ENCODE measurements around the gene USP47. TPM values are rescaled to one million over a fixed set of nuclear protein-coding genes. Genes with fewer than 3 reads are reported as not detected.

The USP47 gene
- total RNA-seq, 1 experiment from 2014 or later, result 45.9 TPM

DNA sequence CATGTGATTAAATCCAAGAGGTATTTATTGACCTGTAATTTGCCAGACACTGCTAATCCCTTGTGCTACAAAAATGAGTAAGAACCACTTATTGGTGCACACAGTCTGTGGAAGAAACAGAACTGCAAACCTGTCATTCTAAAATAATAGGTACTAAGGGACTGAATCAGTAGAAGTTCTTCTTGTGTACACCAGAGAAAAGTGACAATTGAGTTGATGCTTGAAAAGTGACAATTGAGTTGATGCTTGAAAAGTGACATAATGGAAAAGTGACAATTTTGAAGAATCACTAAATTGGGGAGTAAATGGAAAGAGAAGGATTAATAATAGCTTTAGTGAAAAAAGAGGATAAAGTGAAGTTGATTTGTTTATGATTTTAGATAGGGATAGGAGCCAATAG lies 110.3 kb downstream of the USP47 start:
- POLR2A ChIA-PET (ENCODE audit: low non-redundant PET), result no interaction called here
- H3K9me3 ChIP-seq (ENCODE audit: low read depth, low read length, poor library complexity, severe bottlenecking), result no peaks in the 10 kb centered on the region
- intact Hi-C loops (cut with micrococcal nuclease; ENCODE audit: unreplicated experiment), result no loop called here
- H3K27me3 ChIP-seq (replicated peaks; ENCODE audit: insufficient read depth, low read depth, low read length, poor library complexity), result no peaks in the 10 kb centered on the region
- BruUV-seq (replicated peaks), result no TSS peak
- no peak for DNase-seq (ENCODE audit: low spot score)
- peaks cover 43% of the 10 kb centered on the region for H3K36me3 ChIP-seq (ENCODE audit: insufficient read depth, low read length, poor library complexity, severe bottlenecking)
- TF ChIP-seq, protein P1, sequence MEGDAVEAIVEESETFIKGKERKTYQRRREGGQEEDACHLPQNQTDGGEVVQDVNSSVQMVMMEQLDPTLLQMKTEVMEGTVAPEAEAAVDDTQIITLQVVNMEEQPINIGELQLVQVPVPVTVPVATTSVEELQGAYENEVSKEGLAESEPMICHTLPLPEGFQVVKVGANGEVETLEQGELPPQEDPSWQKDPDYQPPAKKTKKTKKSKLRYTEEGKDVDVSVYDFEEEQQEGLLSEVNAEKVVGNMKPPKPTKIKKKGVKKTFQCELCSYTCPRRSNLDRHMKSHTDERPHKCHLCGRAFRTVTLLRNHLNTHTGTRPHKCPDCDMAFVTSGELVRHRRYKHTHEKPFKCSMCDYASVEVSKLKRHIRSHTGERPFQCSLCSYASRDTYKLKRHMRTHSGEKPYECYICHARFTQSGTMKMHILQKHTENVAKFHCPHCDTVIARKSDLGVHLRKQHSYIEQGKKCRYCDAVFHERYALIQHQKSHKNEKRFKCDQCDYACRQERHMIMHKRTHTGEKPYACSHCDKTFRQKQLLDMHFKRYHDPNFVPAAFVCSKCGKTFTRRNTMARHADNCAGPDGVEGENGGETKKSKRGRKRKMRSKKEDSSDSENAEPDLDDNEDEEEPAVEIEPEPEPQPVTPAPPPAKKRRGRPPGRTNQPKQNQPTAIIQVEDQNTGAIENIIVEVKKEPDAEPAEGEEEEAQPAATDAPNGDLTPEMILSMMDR (conservative IDR thresholded peaks at IDR 0.05; ENCODE audit: low read depth, low read length), result no peak
- H3K27ac ChIP-seq (ENCODE audit: low read depth, low read length, poor library complexity, severe bottlenecking), result no peak overlapping the region
- CTCF ChIA-PET, result no interaction called here
- no peak overlapping the region for H3K4me3 ChIP-seq (ENCODE audit: low read depth, low read length, poor library complexity, severe bottlenecking)
- H3K4me1 ChIP-seq (ENCODE audit: insufficient read depth, low read length, poor library complexity, severe bottlenecking), result peaks cover 2% of the 10 kb centered on the region

DNA sequence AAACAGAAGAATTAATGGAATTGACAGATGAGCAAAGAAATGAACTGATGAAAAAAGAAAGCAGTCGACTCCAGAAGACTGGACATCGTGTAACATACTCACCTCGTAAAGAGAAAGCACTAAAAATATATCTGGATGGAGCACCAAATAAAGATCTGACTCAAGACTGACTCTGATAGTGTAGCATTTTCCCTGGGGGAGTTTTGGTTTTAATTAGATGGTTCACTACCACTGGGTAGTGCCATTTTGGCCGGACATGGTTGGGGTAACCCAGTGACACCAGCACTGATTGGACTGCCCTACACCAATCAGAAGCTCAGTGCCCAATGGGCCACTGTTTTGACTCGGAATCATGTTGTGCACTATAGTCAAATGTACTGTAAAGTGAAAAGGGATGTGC lies 114.2 kb downstream of the USP47 start:
- Histone ChIP-seq H3K27me3 (replicated peaks; ENCODE audit: insufficient read depth, low read depth, low read length, poor library complexity) (no peaks in the 10 kb centered on the region), H3K9me3 (ENCODE audit: low read depth, low read length, poor library complexity, severe bottlenecking) (no peaks in the 10 kb centered on the region), H3K4me1 (ENCODE audit: insufficient read depth, low read length, poor library complexity, severe bottlenecking) (no peaks in the 10 kb centered on the region), H3K4me3 (ENCODE audit: low read depth, low read length, poor library complexity, severe bottlenecking) (no peak overlapping the region), H3K36me3 (ENCODE audit: insufficient read depth, low read length, poor library complexity, severe bottlenecking) (peaks cover 38% of the 10 kb centered on the region), H3K27ac (ENCODE audit: low read depth, low read length, poor library complexity, severe bottlenecking) (no peak overlapping the region)
- intact Hi-C loops (cut with micrococcal nuclease; ENCODE audit: unreplicated experiment), result no loop called here
- no TSS peak for BruUV-seq (replicated peaks)
- ChIA-PET CTCF (no interaction called here), POLR2A (ENCODE audit: low non-redundant PET) (no interaction called here)
- DNase-seq (ENCODE audit: low spot score), result no peak
- TF ChIP-seq, protein P1 (conservative IDR thresholded peaks at IDR 0.05; ENCODE audit: low read depth, low read length), result no peak
- no peak for TF ChIP-seq EZH2 (IDR thresholded peaks at IDR 0.05; ENCODE audit: borderline replicate concordance, low read depth, low read length, poor library complexity, severe bottlenecking)

DNA sequence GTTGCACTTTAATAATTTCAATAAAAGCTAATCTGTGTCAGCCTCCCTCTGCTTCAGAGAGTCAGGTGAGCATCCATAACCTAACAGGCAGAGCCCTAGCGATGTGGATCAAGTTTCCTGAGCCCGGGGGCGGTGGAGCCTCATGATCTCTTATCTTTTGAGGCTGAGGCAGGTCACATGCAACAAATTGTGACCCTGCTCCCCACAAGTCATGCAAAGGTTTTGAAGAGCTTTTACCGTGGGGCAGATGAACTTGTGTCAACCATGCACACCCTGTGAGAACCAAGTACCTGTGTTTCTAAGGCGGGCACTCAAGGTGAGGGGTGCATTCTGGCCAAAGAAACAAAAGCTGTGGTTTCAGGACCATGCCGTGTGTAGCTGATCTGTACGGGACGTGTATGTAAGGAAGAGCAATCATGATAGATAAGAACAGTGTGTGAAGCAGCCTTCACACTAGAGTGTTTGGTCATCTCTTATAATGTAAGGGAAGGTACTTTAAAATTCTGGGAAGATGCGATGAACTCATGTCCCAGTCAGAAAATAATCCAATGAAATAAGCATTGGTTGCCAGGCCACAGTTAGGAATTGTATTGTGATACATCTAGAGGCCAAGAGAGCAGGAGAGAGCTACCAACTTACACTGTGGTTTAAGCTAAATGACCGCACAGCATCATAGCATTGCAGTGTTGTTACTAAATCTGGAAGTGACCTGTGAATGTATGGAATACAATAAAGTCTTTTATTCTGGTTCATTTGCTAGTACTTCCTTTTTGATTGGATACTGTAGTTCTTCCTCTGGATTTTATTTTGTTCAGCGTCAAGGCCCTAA lies 116.8 kb downstream of the USP47 start:
- intact Hi-C loops (cut with micrococcal nuclease; ENCODE audit: unreplicated experiment), result no loop called here
- POLR2A ChIA-PET (ENCODE audit: low non-redundant PET), result no interaction called here
- no TSS peak for BruUV-seq (replicated peaks)
- Histone ChIP-seq H3K36me3 (ENCODE audit: insufficient read depth, low read length, poor library complexity, severe bottlenecking) (peaks cover 31% of the 10 kb centered on the region), H3K27ac (ENCODE audit: low read depth, low read length, poor library complexity, severe bottlenecking) (no peak overlapping the region), H3K4me1 (ENCODE audit: insufficient read depth, low read length, poor library complexity, severe bottlenecking) (no peaks in the 10 kb centered on the region), H3K9me3 (ENCODE audit: low read depth, low read length, poor library complexity, severe bottlenecking) (no peaks in the 10 kb centered on the region), H3K4me3 (ENCODE audit: low read depth, low read length, poor library complexity, severe bottlenecking) (no peak overlapping the region), H3K27me3 (replicated peaks; ENCODE audit: insufficient read depth, low read depth, low read length, poor library complexity) (no peaks in the 10 kb centered on the region)
- CTCF ChIA-PET, result no interaction called here
- no peak for TF ChIP-seq EZH2 (IDR thresholded peaks at IDR 0.05; ENCODE audit: borderline replicate concordance, low read depth, low read length, poor library complexity, severe bottlenecking)
- TF ChIP-seq, protein P1 (conservative IDR thresholded peaks at IDR 0.05; ENCODE audit: low read depth, low read length), result no peak
- DNase-seq (ENCODE audit: low spot score), result no peak
